K562 (cell line): ENCODE data around the gene TTLL11. TPM values are rescaled to one million over a fixed set of nuclear protein-coding genes. Genes with fewer than 3 reads are reported as not detected.

Experiments used
- ATAC-seq: fragments of 200-7000 bp; cut with Tn5 transposase; 3 replicates; pipeline ENCODE4 v1.9.1; 2020; ENCODE audit warnings: moderate library complexity
- BruUV-seq: library from RNA; stranded (reverse); fragments of 400-500 nt; replicated peaks from 2 replicates; lab custom pipeline; 2021; lab: Mats Ljungman, UMichigan
- CTCF ChIA-PET: fragments of 300-600 bp; formaldehyde crosslinking; extraction: SDS; loops from one replicate; lab custom pipeline; 2021; ENCODE audit warnings: low intra/inter-chr PET ratio; lab: Yijun Ruan, JAX
- POLR2A ChIA-PET: fragments of 300-600, 350-650 bp; sonication (Branson Sonifier 250); formaldehyde crosslinking; extraction: SDS; loops from one replicate; lab custom pipeline; 2021; ENCODE audit warnings: antibody characterized with exemption, inconsistent platforms; lab: Yijun Ruan, JAX
- DNase-seq, 4 experiments: peaks; one replicate each; pipeline versions ENCODE4 v3.0.0 to v3.0.0-alpha.2; 2011 to 2018; ENCODE audit warnings: low spot score in 3 of 4, mixed read lengths in 3 of 4; ENCODE audit errors: extremely low read depth in 1 of 4
- FAIRE-seq: peaks from 2 replicates; lab custom pipeline; 2011; peaks lifted over from hg19 to GRCh38; lab: Jason Lieb, UNC
- H2AFZ ChIP-seq: 2 replicates; pipeline ENCODE4 v1.6.0; 2011; ENCODE audit warnings: low read depth, low read length, control low read depth, inconsistent platforms
- H3K27ac ChIP-seq: fragments of 200-600 bp; 3 replicates; pipeline ENCODE4 v1.8.0; 2011; ENCODE audit warnings: low read depth, mild to moderate bottlenecking, control low read depth, inconsistent platforms, low read length, moderate library complexity, mixed read lengths; ENCODE audit errors: extremely low read depth
- H3K27me3 ChIP-seq, 2 experiments: fragments of 300-600 bp in 1 of 2; 2 replicates in 1 of 2; 3 replicates in 1 of 2; pipeline versions ENCODE4 v1.6.0 to v1.8.0; 2011; ENCODE audit warnings: inconsistent platforms in 2 of 2, low read length in 2 of 2, mild to moderate bottlenecking in 1 of 2, mixed read lengths in 1 of 2, moderate library complexity in 1 of 2; ENCODE audit not compliant: control insufficient read depth in 2 of 2, insufficient read depth in 2 of 2
- H3K36me3 ChIP-seq: fragments of 300-600 bp; 3 replicates; pipeline ENCODE4 v1.8.0; 2011; ENCODE audit warnings: mild to moderate bottlenecking, low read length, inconsistent platforms; ENCODE audit not compliant: control insufficient read depth, insufficient read depth
- H3K4me1 ChIP-seq, 2 experiments: fragments of 200-600 bp in 1 of 2; replicated peaks in 1 of 2; 2 replicates in 1 of 2; 3 replicates in 1 of 2; pipeline versions ENCODE4 v1.5.1 to v1.8.0; 2011; ENCODE audit warnings: inconsistent platforms in 2 of 2, low read length in 2 of 2, mild to moderate bottlenecking in 1 of 2, mixed read lengths in 1 of 2, moderate library complexity in 1 of 2; ENCODE audit not compliant: control insufficient read depth in 2 of 2, insufficient read depth in 2 of 2
- H3K4me2 ChIP-seq: 2 replicates; pipeline ENCODE4 v1.6.1; 2011; ENCODE audit warnings: low read length, control low read depth, inconsistent platforms, mixed read lengths; ENCODE audit not compliant: insufficient read depth
- H3K4me3 ChIP-seq: fragments of 200-600 bp; sonication (generic), shearing (Covaris generic); 2 replicates; pipeline ENCODE4 v1.5.1; 2016; ENCODE audit warnings: control low read depth, inconsistent platforms
- H3K79me2 ChIP-seq: fragments of 200-600 bp; 3 replicates; pipeline ENCODE4 v1.8.0; 2011; ENCODE audit warnings: low read length, inconsistent platforms; ENCODE audit not compliant: control insufficient read depth, insufficient read depth
- H3K9ac ChIP-seq, 2 experiments: 2 replicates each; pipeline versions ENCODE4 v1.6.0 to v1.6.1; 2011; ENCODE audit warnings: low read depth in 2 of 2, low read length in 2 of 2, control low read depth in 1 of 2, inconsistent platforms in 1 of 2, mild to moderate bottlenecking in 1 of 2, mixed read lengths in 1 of 2; ENCODE audit not compliant: insufficient read depth in 1 of 2
- H3K9me1 ChIP-seq: one replicate; pipeline ENCODE4 v1.6.0; 2011; ENCODE audit warnings: inconsistent platforms, mild to moderate bottlenecking, low read length, moderate library complexity; ENCODE audit not compliant: control insufficient read depth, insufficient read depth
- H3K9me3 ChIP-seq: replicated peaks from 2 replicates; pipeline ENCODE4 v1.5.1; 2011; ENCODE audit warnings: low read depth, low read length, inconsistent platforms; ENCODE audit not compliant: control insufficient read depth, insufficient read depth
- H4K20me1 ChIP-seq: replicated peaks from 2 replicates; pipeline ENCODE4 v1.6.1; 2011; ENCODE audit warnings: low read length, inconsistent platforms, mixed read lengths; ENCODE audit not compliant: control insufficient read depth, insufficient read depth
- HINFP ChIP-seq: fragments of 450-650 bp; conservative IDR thresholded peaks from 2 replicates; pipeline ENCODE4 v1.6.1; 2016; ENCODE audit warnings: missing genetic modification characterization, low read depth, mild to moderate bottlenecking, control low read depth, missing compliant biosample characterization
- MTF1 ChIP-seq: fragments of 250-450 bp; sonication (Bioruptor Pico); IDR thresholded peaks from 2 replicates; pipeline ENCODE4 v1.9.0; 2021; ENCODE audit warnings: moderate library complexity, mild to moderate bottlenecking, inconsistent platforms, borderline replicate concordance
- NEUROD1 ChIP-seq: fragments of 150-350 bp; IDR thresholded peaks from 2 replicates; pipeline ENCODE4 v1.6.1; 2014; ENCODE audit warnings: borderline replicate concordance, low read length, low read depth; ENCODE audit not compliant: partially characterized antibody
- NFE2 ChIP-seq: IDR thresholded peaks from 2 replicates; pipeline ENCODE4 v1.6.1; 2014; ENCODE audit warnings: antibody characterized with exemption, low read depth
- NFXL1 ChIP-seq: fragments of 450-650 bp; formaldehyde crosslinking; IDR thresholded peaks from 2 replicates; pipeline ENCODE4 v1.4.0; 2021; ENCODE audit warnings: mild to moderate bottlenecking
- NONO ChIP-seq, 2 experiments: fragments of 200-400 bp in 1 of 2; fragments of 450-650 bp in 1 of 2; formaldehyde crosslinking in 1 of 2; IDR thresholded peaks; 2 replicates each; pipeline ENCODE4 v1.6.1; 2017; ENCODE audit warnings: low read depth in 2 of 2, mild to moderate bottlenecking in 2 of 2, moderate library complexity in 2 of 2, low read length in 1 of 2
- PHTF2 ChIP-seq: fragments of 250-450 bp; sonication (Bioruptor Pico); IDR thresholded peaks from 2 replicates; pipeline ENCODE4 v1.5.0; 2021; ENCODE audit warnings: mild to moderate bottlenecking
- RFX5 ChIP-seq: IDR thresholded peaks from 2 replicates; pipeline ENCODE4 v1.6.1; 2011; ENCODE audit warnings: low read depth, mild to moderate bottlenecking, improper control_type of control experiment, low read length
- SIRT6 ChIP-seq: IDR thresholded peaks from one replicate; pipeline ENCODE4 v1.6.1; 2012; ENCODE audit warnings: low read depth, mild to moderate bottlenecking, control low read depth, inconsistent platforms, low read length, moderate library complexity
- TBL1XR1 ChIP-seq, 2 experiments: IDR thresholded peaks; 2 replicates each; pipeline ENCODE4 v1.6.1; 2012; ENCODE audit warnings: improper control_type of control experiment in 2 of 2, low read length in 2 of 2, mild to moderate bottlenecking in 1 of 2
- ZFP36 ChIP-seq: fragments of 150-350 bp; IDR thresholded peaks from 2 replicates; pipeline ENCODE4 v1.6.1; 2018; ENCODE audit warnings: low read length, low read depth; ENCODE audit not compliant: partially characterized antibody
- WGBS: fragments of 100-300 bp; shearing (Covaris generic); methylation state at CpG from one replicate; pipeline ENCODE4 v1.1.6; 2016; ENCODE audit warnings: low coverage, mixed read lengths; ENCODE audit not compliant: insufficient coverage; ENCODE audit errors: missing lambda C conversion rate; 5-methylcytosine and 5-hydroxymethylcytosine counted together
- in situ Hi-C: fragments of 300-500 bp; cut with MboI; formaldehyde crosslinking; loops from 4 replicates; pipeline ENCODE4 v1.15.0; 2018; ENCODE audit warnings: inconsistent platforms, mixed read lengths
- intact Hi-C: fragments of 100-400 bp; cut with micrococcal nuclease; formaldehyde crosslinking; loops from 2 replicates; pipeline ENCODE4 v1.14.2; 2022
- polyA plus RNA-seq, 8 experiments: library from polyadenylated mRNA; depleted of rRNA in 4 of 8; stranded (reverse) in 5 of 8; unstranded in 3 of 8; fragments of >200 nt; fragmentation: Nextera tagmentation in 2 of 8; fragmentation: Illumina TruSeq in 1 of 8; extraction: Ambion mirVana in 2 of 8; extraction: Trizol in 1 of 8; gene quantifications; 2 replicates each; pipeline versions ENCODE4 v1.2.1 to v1.2.3, GENCODE V29; 2011 to 2014; ENCODE audit warnings: inconsistent platforms in 1 of 8, missing spikeins in 1 of 8
- total RNA-seq, 7 experiments: library from RNA; depleted of rRNA in 6 of 7; stranded (reverse); fragments of >200 nt in 6 of 7; fragmentation: Illumina TruSeq in 2 of 7; extraction: Trizol in 2 of 7; gene quantifications; 2 replicates each; pipeline versions ENCODE4 v1.2.1 to v1.2.3, GENCODE V29; 2011 to 2021; ENCODE audit warnings: low replicate concordance in 1 of 7

Gene TTLL11
- total and polyA plus RNA-seq, 9 of the 15 experiments (the other 6 are each of a cell fraction or from before 2014, with no cell fraction given) = 0.83 to 4.4 (median 2.7) TPM

- Histone ChIP-seq H3K9me1 (no peaks in the 10 kb centered on the region), H3K4me1 (peaks cover 9 to 20% of the 10 kb centered on the region in 2 experiments; a peak in 4 of 5 replicates), H3K9ac (peak overlapping the region; percentile 67 to 93), H3K27me3 (no peaks in the 10 kb centered on the region), H3K4me2 (peak overlapping the region; percentile 92), H3K9me3 (no peaks in the 10 kb centered on the region; the same call in 1 of the 2 replicates), H3K4me3 (peak overlapping the region; percentile 96), H4K20me1 (no peaks in the 10 kb centered on the region), H3K79me2 (peaks cover 20% of the 10 kb centered on the region; the same call in 2 of the 3 replicates), H3K27ac (no peak overlapping the region; the same call in 2 of the 3 replicates), H2AFZ (peak overlapping the region; percentile 90; the same call in 1 of the 2 replicates), H3K36me3 (no peaks in the 10 kb centered on the region)
- FAIRE-seq = no peak
- CTCF ChIA-PET = no interaction called here
- in situ Hi-C loops (no loop called here), intact Hi-C loops (no loop called here)
- POLR2A ChIA-PET = interaction anchor here (1.0 to 1.3 kb wide), 4 partner anchors 7 to 293 kb away, joined by 3 to 5 read pairs (median 4); no protein-coding TSS in a partner anchor
- DNase-seq = peak in 1 of 4 experiments; percentile 11
- WGBS = 40% methylated on average over 11 of the region's 11 CpGs
- TF ChIP-seq ZFP36 (peak; percentile 26), NFXL1 (CRISPR knock-in tag) (no peak), PHTF2 (CRISPR knock-in tag) (no peak)
- TSS peak; percentile 47 for BruUV-seq
- ATAC-seq = no peak
Measured at GRCh38 chr9:122091682-122092592, 1.2 kb downstream of the TTLL11 start.

- POLR2A ChIA-PET = interaction anchor here (0.5 to 1.3 kb wide), 2 partner anchors 9 to 179 kb away, joined by 3 to 4 read pairs; no protein-coding TSS in a partner anchor
- intact Hi-C loops = no loop called here
- BruUV-seq = no TSS peak
- ATAC-seq (no peak), DNase-seq (no peak), FAIRE-seq (no peak)
- Histone ChIP-seq H3K9me1 (no peaks in the 10 kb centered on the region), H3K79me2 (peaks cover 20% of the 10 kb centered on the region; the same call in 2 of the 3 replicates), H3K4me2 (no peak overlapping the region), H3K27ac (no peak overlapping the region), H3K4me1 (peaks cover 9 to 20% of the 10 kb centered on the region in 2 experiments; a peak in 4 of 5 replicates), H3K9ac (no peak overlapping the region), H2AFZ (no peak overlapping the region), H3K27me3 (no peaks in the 10 kb centered on the region), H3K9me3 (no peaks in the 10 kb centered on the region; the same call in 1 of the 2 replicates), H4K20me1 (no peaks in the 10 kb centered on the region), H3K4me3 (no peak overlapping the region), H3K36me3 (no peaks in the 10 kb centered on the region)
- whole genome bisulfite sequencing = 96% methylated on average over 5 of the region's 5 CpGs
- CTCF ChIA-PET = no interaction called here
- in situ Hi-C loops = no loop called here
- TF ChIP-seq SIRT6 (no peak), TBL1XR1 (IDR thresholded peaks at IDR 0.05; ENCODE audit: low read length in 2 of 2) (no peak), NFE2 (no peak), RFX5 (no peak), NONO (IDR thresholded peaks at IDR 0.05; ENCODE audit: low read depth in 2 of 2, low read length in 1 of 2) (no peak), MTF1 (CRISPR knock-in tag) (no peak), HINFP (tag) (no peak), NEUROD1 (no peak)
Measured at GRCh38 chr9:122090981-122091380, 2.1 kb downstream of the TTLL11 start.
